GM12892 (cell line): ENCODE data around the gene WWC1.

Experiments used
- POLR2A ChIP-seq: IDR thresholded peaks from 2 replicates; pipeline ENCODE4 v1.6.1; 2011; ENCODE audit warnings: low read depth, low read length, control low read depth
- POLR2AphosphoS5 ChIP-seq: IDR thresholded peaks from 2 replicates; pipeline ENCODE4 v1.6.1; 2011; ENCODE audit warnings: low read depth, low read length, control low read depth

GRCh38 chr5:168254013-168254693, 37.3 kb upstream of the WWC1 start:
- no peak for TF ChIP-seq POLR2AphosphoS5
- TF ChIP-seq POLR2A: no peak
